NT2/D1 (cell line): Measurements from ENCODE around the gene LTBP1.
"Not testable (repeated sequence)": the region's sequence is repeated elsewhere in the genome, so short reads cannot be mapped to it uniquely, and the experiment has no call there.

ENCODE experiments used
- DNase-seq: peaks from one replicate; pipeline ENCODE4 v3.0.0-alpha.2; 2011; ENCODE audit warnings: low read depth, low spot score
- H3K27me3 ChIP-seq: 2 replicates; pipeline ENCODE4 v1.6.0; 2011; ENCODE audit warnings: mild to moderate bottlenecking; ENCODE audit not compliant: insufficient read length, insufficient read depth
- H3K36me3 ChIP-seq: 2 replicates; pipeline ENCODE4 v1.6.1; 2011; ENCODE audit warnings: mild to moderate bottlenecking, low read length, mixed read lengths; ENCODE audit not compliant: insufficient read depth, insufficient read length
- H3K4me1 ChIP-seq: 2 replicates; pipeline ENCODE4 v1.5.1; 2011; ENCODE audit not compliant: insufficient read depth, insufficient read length
- H3K4me3 ChIP-seq: 2 replicates; pipeline ENCODE4 v1.5.1; 2011; ENCODE audit warnings: low read depth; ENCODE audit not compliant: insufficient read length
- H3K9ac ChIP-seq: 2 replicates; pipeline ENCODE4 v1.6.0; 2011; ENCODE audit warnings: low read depth; ENCODE audit not compliant: insufficient read length
- H3K9me3 ChIP-seq: 2 replicates; pipeline ENCODE4 v1.5.1; 2011; ENCODE audit warnings: mild to moderate bottlenecking, low read length; ENCODE audit not compliant: insufficient read depth
- SUZ12 ChIP-seq: IDR thresholded peaks from 2 replicates; pipeline ENCODE4 v1.6.1; 2011; ENCODE audit not compliant: insufficient read length, insufficient read depth; ENCODE audit errors: extremely low read depth
- YY1 ChIP-seq: IDR thresholded peaks from 2 replicates; pipeline ENCODE4 v1.6.1; 2011; ENCODE audit not compliant: insufficient read length, insufficient read depth
- ZNF274 ChIP-seq: IDR thresholded peaks from 2 replicates; pipeline ENCODE4 v1.6.1; 2011; ENCODE audit warnings: mild to moderate bottlenecking, low read depth, low read length

LTBP1 gene

DNA sequence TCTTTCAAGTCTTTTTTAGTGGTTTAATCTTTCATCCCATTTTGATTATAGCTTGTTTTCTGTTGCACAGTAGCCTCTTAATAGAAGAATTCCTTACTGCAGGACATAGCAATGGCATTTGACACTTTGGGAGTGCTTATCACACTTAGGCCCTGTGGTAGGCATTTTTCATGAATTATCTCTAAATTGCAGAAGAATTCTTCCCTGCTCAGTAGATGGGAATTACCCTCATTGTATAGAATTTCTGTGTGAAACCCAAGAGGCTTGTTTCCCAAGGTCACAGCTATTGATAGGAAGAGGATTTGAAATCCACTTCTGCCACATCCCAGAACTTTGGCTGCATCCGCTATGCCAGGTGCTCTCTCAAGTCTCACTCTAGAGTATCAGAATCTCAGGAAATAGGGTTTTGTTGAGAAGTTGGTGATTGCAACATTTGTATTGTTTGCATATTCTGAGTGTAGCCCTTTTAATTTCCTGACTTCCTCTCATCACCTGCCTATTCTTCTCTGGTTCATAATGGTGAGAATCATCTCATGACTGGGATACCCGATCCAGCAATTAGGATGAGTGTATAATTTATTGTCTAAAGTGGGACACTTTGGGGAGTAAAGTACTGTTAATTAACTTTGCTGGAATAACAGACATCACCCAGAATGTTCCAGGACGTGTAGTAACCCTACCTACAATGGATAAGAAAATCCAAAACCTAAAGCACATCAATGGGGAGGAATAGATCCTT, 274.5 kb downstream of the LTBP1 start:
- H3K4me1 ChIP-seq: no peaks in the 10 kb centered on the region
- no peaks in the 10 kb centered on the region for H3K9me3 ChIP-seq
- no peak overlapping the region for H3K9ac ChIP-seq
- no peak overlapping the region for H3K4me3 ChIP-seq
- DNase-seq: no peak
- H3K27me3 ChIP-seq: no peaks in the 10 kb centered on the region
- H3K36me3 ChIP-seq: no peaks in the 10 kb centered on the region
- TF ChIP-seq YY1 (no peak), SUZ12 (no peak), ZNF274 (no peak)

DNA sequence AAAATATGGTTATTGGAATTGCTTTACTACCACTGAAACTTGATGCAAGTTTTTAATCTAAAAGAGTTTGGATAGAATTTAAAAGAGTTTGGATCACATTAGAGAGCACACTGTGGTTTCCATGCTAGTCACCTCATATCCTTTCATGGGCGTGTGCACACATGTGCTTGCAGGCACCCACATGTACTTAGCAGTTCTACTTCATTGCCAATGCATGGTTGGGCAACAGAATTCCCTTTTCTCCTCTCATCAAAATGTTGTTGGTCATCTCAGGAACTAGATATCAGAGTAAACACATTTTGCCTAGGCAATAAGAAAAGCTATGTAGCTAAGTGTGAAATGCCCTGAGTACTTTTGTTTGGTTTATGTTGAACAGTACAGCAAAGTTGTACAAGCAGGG, 275.6 kb downstream of the LTBP1 start:
- Histone ChIP-seq H3K27me3 (no peaks in the 10 kb centered on the region), H3K4me1 (no peaks in the 10 kb centered on the region), H3K36me3 (no peaks in the 10 kb centered on the region), H3K4me3 (no peak overlapping the region), H3K9me3 (no peaks in the 10 kb centered on the region), H3K9ac (no peak overlapping the region)
- TF ChIP-seq ZNF274 (no peak), SUZ12 (no peak), YY1 (no peak)
- no peak for DNase-seq

DNA sequence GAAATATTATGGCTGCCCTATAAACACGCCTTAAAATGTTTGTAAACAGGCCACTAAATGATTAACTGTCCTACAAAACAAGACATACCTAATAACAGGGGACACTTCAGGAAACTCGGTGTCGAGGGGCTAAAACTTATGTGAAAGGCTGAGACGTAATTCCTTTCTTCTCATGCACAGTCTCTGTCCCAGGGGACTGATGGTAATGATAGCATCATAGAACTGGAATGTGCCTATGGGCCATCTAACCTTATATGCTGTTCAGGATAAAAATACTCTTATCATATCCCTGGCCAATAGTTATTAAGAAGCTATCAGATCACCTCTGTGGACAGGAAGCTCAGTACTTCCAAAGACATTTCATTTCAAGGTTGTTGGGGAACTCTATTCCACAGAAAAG, 277.1 kb downstream of the LTBP1 start:
- Histone ChIP-seq H3K36me3 (no peaks in the 10 kb centered on the region), H3K27me3 (no peaks in the 10 kb centered on the region), H3K9ac (no peak overlapping the region), H3K9me3 (no peaks in the 10 kb centered on the region), H3K4me3 (no peak overlapping the region), H3K4me1 (no peaks in the 10 kb centered on the region)
- TF ChIP-seq YY1: no peak
- TF ChIP-seq SUZ12: no peak
- no peak for TF ChIP-seq ZNF274
- DNase-seq: no peak

DNA sequence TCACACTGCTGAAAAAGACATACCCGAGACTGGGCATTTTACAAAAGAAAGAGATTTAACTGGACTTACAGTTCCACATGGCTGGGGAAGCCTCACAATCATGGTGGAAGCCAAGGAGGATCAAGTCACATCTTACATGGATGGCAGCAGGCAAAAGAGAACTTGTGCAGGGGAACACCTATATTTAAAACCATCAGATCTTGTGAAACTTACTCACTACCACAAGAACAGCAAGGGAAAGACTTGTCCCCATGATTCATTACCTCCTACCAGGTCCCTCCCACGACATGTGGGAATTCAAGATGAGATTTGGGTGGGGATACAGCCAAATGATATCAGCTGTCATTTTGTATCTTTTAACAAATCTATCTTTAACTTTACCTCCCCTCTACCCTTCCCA, 278.6 kb downstream of the LTBP1 start:
- Histone ChIP-seq H3K27me3 (no peaks in the 10 kb centered on the region), H3K4me3 (no peak overlapping the region), H3K36me3 (no peaks in the 10 kb centered on the region), H3K9ac (no peak overlapping the region), H3K4me1 (no peaks in the 10 kb centered on the region), H3K9me3 (no peaks in the 10 kb centered on the region)
- TF ChIP-seq SUZ12 (no peak), YY1 (no peak), ZNF274 (no peak)
- DNase-seq: no peak

DNA sequence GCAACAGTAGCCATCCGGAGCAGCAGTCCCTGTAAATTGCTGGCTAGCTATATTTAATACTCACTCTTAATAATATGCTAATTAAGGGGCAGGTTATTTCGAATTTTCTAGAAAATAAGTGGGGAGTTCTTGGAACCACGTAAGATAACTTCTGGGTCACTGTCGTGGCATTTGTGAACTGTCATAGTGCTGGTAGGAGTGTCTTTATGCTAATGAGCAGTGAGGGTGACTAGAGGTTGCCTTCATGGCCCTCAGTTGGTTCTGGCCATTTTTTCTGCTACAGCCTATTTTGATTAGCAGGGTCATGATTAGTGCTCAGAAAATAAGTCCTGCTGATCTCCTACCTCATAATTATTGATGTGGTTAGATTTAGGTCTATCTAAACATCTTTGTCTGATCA, 279.8 kb downstream of the LTBP1 start:
- no peak for DNase-seq
- Histone ChIP-seq H3K36me3 (no peaks in the 10 kb centered on the region), H3K4me1 (no peaks in the 10 kb centered on the region)

DNA sequence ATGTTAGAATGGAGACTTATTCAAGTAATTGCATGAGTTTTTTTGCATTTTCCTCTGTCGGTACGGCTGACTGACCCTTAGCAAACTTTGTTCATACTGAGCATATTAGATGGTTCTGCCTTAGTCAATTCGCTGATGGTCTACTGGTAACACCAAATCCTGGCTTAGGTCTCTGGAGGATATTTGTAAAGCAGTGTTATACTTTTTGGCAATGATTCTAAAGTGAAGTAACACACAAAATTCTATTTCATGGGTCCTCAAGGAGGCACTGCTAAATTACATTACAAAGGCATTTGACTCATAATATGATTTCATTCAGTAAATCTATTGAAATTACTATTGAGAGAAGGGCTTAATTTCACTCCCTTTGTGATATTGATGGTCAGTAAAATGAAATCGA, 282.9 kb downstream of the LTBP1 start:
- Histone ChIP-seq H3K27me3 (no peaks in the 10 kb centered on the region), H3K9ac (no peak overlapping the region), H3K9me3 (no peaks in the 10 kb centered on the region), H3K4me3 (no peak overlapping the region), H3K4me1 (no peaks in the 10 kb centered on the region), H3K36me3 (no peaks in the 10 kb centered on the region)
- no peak for DNase-seq
- TF ChIP-seq SUZ12: no peak
- no peak for TF ChIP-seq ZNF274
- no peak for TF ChIP-seq YY1

More for the DNA sequence above, 279.8 kb downstream of the LTBP1 start:
- TF ChIP-seq YY1: no peak
- TF ChIP-seq ZNF274: no peak
- no peak for TF ChIP-seq SUZ12
- Histone ChIP-seq H3K4me3 (no peak overlapping the region), H3K9ac (no peak overlapping the region), H3K27me3 (no peaks in the 10 kb centered on the region), H3K9me3 (no peaks in the 10 kb centered on the region)

DNA sequence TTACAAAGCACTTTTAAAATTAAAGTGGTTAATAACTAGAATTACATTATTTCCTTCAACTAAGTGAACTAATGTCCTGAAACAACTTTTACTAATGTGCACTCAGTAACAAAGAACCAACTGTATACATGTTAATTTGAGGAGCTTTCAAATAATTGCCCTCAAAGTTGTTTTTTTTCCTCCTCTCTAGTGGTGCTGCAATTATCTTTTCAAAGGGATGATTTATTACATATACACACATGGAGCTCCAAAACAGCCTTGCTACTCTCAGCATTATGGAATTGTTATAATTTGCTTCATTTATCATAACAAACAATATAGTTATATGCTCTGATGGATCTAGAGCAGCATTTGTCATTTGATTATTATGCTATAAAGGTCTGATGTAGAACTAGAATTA, 283.4 kb downstream of the LTBP1 start:
- DNase-seq: no peak
- Histone ChIP-seq H3K36me3 (no peaks in the 10 kb centered on the region), H3K9ac (no peak overlapping the region), H3K4me3 (no peak overlapping the region), H3K4me1 (no peaks in the 10 kb centered on the region), H3K27me3 (no peaks in the 10 kb centered on the region), H3K9me3 (no peaks in the 10 kb centered on the region)
- TF ChIP-seq YY1 (no peak), ZNF274 (no peak), SUZ12 (no peak)

DNA sequence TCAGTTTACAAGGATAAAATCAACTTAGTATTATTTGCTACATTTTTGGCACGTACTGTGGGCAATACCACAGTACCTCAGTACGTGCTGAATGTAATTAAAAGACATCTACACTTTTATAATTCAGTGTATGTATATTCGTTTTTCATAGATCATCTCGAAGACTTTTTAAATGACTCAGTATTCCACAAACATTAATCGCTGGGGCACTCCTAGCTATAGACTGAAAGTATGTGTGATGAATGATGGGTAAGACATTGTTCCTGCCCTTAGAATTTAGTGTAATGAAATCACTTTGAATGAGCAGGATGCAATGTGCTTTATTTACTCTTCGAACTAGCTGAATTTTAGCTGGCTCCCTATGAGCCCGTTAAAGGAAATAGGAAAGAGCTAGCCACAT, 284.1 kb downstream of the LTBP1 start:
- TF ChIP-seq SUZ12 (no peak), YY1 (no peak), ZNF274 (no peak)
- no peak for DNase-seq
- no peaks in the 10 kb centered on the region for H3K9me3 ChIP-seq
- H3K4me1 ChIP-seq: no peaks in the 10 kb centered on the region
- H3K4me3 ChIP-seq: no peak overlapping the region
- no peak overlapping the region for H3K9ac ChIP-seq
- H3K27me3 ChIP-seq: no peaks in the 10 kb centered on the region
- no peaks in the 10 kb centered on the region for H3K36me3 ChIP-seq

DNA sequence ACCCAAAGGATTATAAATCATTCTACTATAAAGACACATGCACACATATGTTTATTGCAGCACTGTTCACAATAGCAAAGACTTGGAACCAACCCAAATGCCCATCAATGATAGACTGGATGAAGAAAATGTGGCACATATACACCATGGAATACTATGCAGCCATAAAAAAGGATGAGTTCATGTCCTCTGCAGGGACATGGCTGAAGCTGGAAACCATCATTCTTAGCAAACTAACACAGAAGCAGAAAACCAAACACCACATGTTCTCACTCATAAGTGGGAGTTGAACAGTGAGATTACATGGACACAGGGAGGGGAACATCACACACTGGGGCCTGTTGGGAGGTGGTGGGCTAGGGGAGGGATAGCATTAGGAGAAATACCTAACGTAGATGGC, 288.8 kb downstream of the LTBP1 start:
- not testable (repeated sequence) for H3K27me3 ChIP-seq, H3K9me3 ChIP-seq, H3K4me1 ChIP-seq, H3K9ac ChIP-seq, H3K4me3 ChIP-seq, DNase-seq, H3K36me3 ChIP-seq
